ENCODE results near the gene LONRF2.

- no peak for TF ChIP-seq CTCF (IDR thresholded peaks at IDR 0.05)
- no peak for TF ChIP-seq POLR2A (IDR thresholded peaks at IDR 0.05)
Observed at GRCh38 chr2:100285691-100286090, 36.6 kb downstream of the LONRF2 start.

Measured in uterus (tissue), 2 donors.